IMR-90 (cell line): ENCODE data around the gene MUC7. TPM values are rescaled to one million over a fixed set of nuclear protein-coding genes. Genes with fewer than 3 reads are reported as not detected.

Experiments used
- ATAC-seq: fragments of 200-7000 bp; cut with Tn5 transposase; 2 replicates; pipeline ENCODE4 v1.9.1; 2020; ENCODE audit warnings: low read depth, mild to moderate bottlenecking, moderate library complexity
- BruUV-seq: library from RNA; stranded (reverse); fragments of 400-500 nt; replicated peaks from 2 replicates; lab custom pipeline; 2021; lab: Mats Ljungman, UMichigan
- CTCF ChIA-PET: fragments of 300-600 bp; formaldehyde crosslinking; extraction: SDS; loops from one replicate; lab custom pipeline; 2021; ENCODE audit warnings: antibody characterized with exemption; lab: Yijun Ruan, JAX
- POLR2A ChIA-PET: fragments of 300-600 bp; sonication (Branson Sonifier 250); formaldehyde crosslinking; loops from one replicate; lab custom pipeline; 2022; ENCODE audit warnings: antibody characterized with exemption; ENCODE audit not compliant: unreplicated experiment; lab: Charles Lee
- DNase-seq: peaks from one replicate; pipeline ENCODE4 v3.0.0; 2013
- H2AFZ ChIP-seq: replicated peaks from 2 replicates; pipeline ENCODE3; 2013; ENCODE audit warnings: low read length, mild to moderate bottlenecking; ENCODE audit not compliant: poor library complexity
- H2AK5ac ChIP-seq: 2 replicates; pipeline ENCODE4 v1.6.1; 2013; ENCODE audit warnings: low read depth, low read length, inconsistent platforms
- H2AK9ac ChIP-seq: replicated peaks from 2 replicates; pipeline ENCODE3; 2013; ENCODE audit warnings: mild to moderate bottlenecking, low read depth, low read length, moderate library complexity; ENCODE audit not compliant: poor library complexity
- H2BK120ac ChIP-seq: 2 replicates; pipeline ENCODE4 v1.6.1; 2013; ENCODE audit warnings: low read depth, low read length, inconsistent platforms
- H2BK15ac ChIP-seq: 3 replicates; pipeline ENCODE4 v1.6.1; 2013; ENCODE audit warnings: low read depth, low read length, inconsistent platforms
- H2BK20ac ChIP-seq: 2 replicates; pipeline ENCODE4 v1.6.1; 2013; ENCODE audit warnings: low read depth, mild to moderate bottlenecking, inconsistent platforms, low read length, moderate library complexity
- H2BK5ac ChIP-seq: 2 replicates; pipeline ENCODE4 v1.6.1; 2013; ENCODE audit warnings: mild to moderate bottlenecking, low read depth, low read length, inconsistent platforms; ENCODE audit not compliant: poor library complexity, severe bottlenecking
- H3K14ac ChIP-seq: replicated peaks from 2 replicates; pipeline ENCODE4 v1.6.1; 2013; ENCODE audit warnings: low read depth, low read length, inconsistent platforms
- H3K18ac ChIP-seq: 2 replicates; pipeline ENCODE4 v1.6.1; 2013; ENCODE audit warnings: low read depth, low read length, control low read depth
- H3K23ac ChIP-seq: 2 replicates; pipeline ENCODE4 v1.6.1; 2013; ENCODE audit warnings: low read depth, low read length, inconsistent platforms
- H3K27ac ChIP-seq: 2 replicates; pipeline ENCODE4 v1.5.1; 2013; ENCODE audit warnings: mild to moderate bottlenecking, control low read depth, low read length; ENCODE audit not compliant: insufficient read depth
- H3K27me3 ChIP-seq: 2 replicates; pipeline ENCODE4 v1.6.1; 2013; ENCODE audit warnings: low read length; ENCODE audit not compliant: control insufficient read depth, insufficient read depth
- H3K36me3 ChIP-seq: 2 replicates; pipeline ENCODE4 v1.6.1; 2013; ENCODE audit warnings: low read length, mixed read lengths; ENCODE audit not compliant: control insufficient read depth, insufficient read depth
- H3K4ac ChIP-seq: 2 replicates; pipeline ENCODE4 v1.6.1; 2013; ENCODE audit warnings: low read depth, low read length, inconsistent platforms
- H3K4me1 ChIP-seq: 2 replicates; pipeline ENCODE4 v1.6.1; 2013; ENCODE audit warnings: low read length, mixed read lengths; ENCODE audit not compliant: control insufficient read depth, insufficient read depth
- H3K4me2 ChIP-seq: 2 replicates; pipeline ENCODE4 v1.6.1; 2013; ENCODE audit warnings: low read depth, mild to moderate bottlenecking, control low read depth, low read length, moderate library complexity
- H3K4me3 ChIP-seq: 2 replicates; pipeline ENCODE4 v1.5.1; 2013; ENCODE audit warnings: low read depth, mild to moderate bottlenecking, control low read depth, low read length, moderate library complexity; ENCODE audit not compliant: insufficient read depth
- H3K56ac ChIP-seq: 2 replicates; pipeline ENCODE4 v1.6.1; 2013; ENCODE audit warnings: low read length, inconsistent platforms; ENCODE audit not compliant: insufficient read depth; ENCODE audit errors: extremely low read depth
- H3K79me1 ChIP-seq, 2 experiments: 2 replicates each; pipeline ENCODE4 v1.6.1; 2013; ENCODE audit warnings: low read length in 2 of 2, inconsistent platforms in 1 of 2, low read depth in 1 of 2
- H3K9ac ChIP-seq: 2 replicates; pipeline ENCODE4 v1.6.1; 2013; ENCODE audit warnings: low read depth, low read length, control low read depth
- H3K9me1 ChIP-seq: 2 replicates; pipeline ENCODE4 v1.6.1; 2013; ENCODE audit warnings: low read length, inconsistent platforms; ENCODE audit not compliant: insufficient read depth
- H3K9me3 ChIP-seq: 2 replicates; pipeline ENCODE4 v1.6.1; 2013; ENCODE audit warnings: low read length; ENCODE audit not compliant: control insufficient read depth, insufficient read depth
- H4K20me1 ChIP-seq: 2 replicates; pipeline ENCODE4 v1.6.1; 2013; ENCODE audit warnings: low read length, inconsistent platforms; ENCODE audit not compliant: insufficient read depth
- H4K5ac ChIP-seq: 2 replicates; pipeline ENCODE4 v1.6.1; 2013; ENCODE audit warnings: mild to moderate bottlenecking, low read depth, low read length, control low read depth
- H4K8ac ChIP-seq, 2 experiments: 2 replicates each; pipeline ENCODE4 v1.6.1; 2013; ENCODE audit warnings: low read depth in 2 of 2, low read length in 2 of 2, control low read depth in 1 of 2, inconsistent platforms in 1 of 2
- H4K91ac ChIP-seq: 2 replicates; pipeline ENCODE4 v1.6.1; 2013; ENCODE audit warnings: low read depth, low read length, inconsistent platforms; ENCODE audit not compliant: insufficient read depth
- BHLHE40 ChIP-seq: fragments of 150-350 bp; IDR thresholded peaks from 2 replicates; pipeline ENCODE4 v1.6.1; 2016; ENCODE audit warnings: mild to moderate bottlenecking, low read depth, low read length
- CEBPB ChIP-seq: IDR thresholded peaks from 2 replicates; pipeline ENCODE4 v1.6.1; 2012; ENCODE audit warnings: low read depth, low read length, improper control_type of control experiment
- CHD1 ChIP-seq: IDR thresholded peaks from 2 replicates; pipeline ENCODE4 v1.6.1; 2012; ENCODE audit warnings: low read depth, low read length, improper control_type of control experiment
- CTCF ChIP-seq: conservative IDR thresholded peaks from 2 replicates; pipeline ENCODE4 v1.5.1; 2012; ENCODE audit warnings: mild to moderate bottlenecking, low read depth, low read length, improper control_type of control experiment
- ELK1 ChIP-seq: fragments of 150-350 bp; IDR thresholded peaks from 2 replicates; pipeline ENCODE4 v1.6.1; 2016; ENCODE audit warnings: low read depth, mild to moderate bottlenecking, low read length, moderate library complexity, borderline replicate concordance
- FOS ChIP-seq: fragments of 150-350 bp; IDR thresholded peaks from 2 replicates; pipeline ENCODE4 v1.6.1; 2016; ENCODE audit warnings: low read depth, low read length
- MAFK ChIP-seq: IDR thresholded peaks from 2 replicates; pipeline ENCODE4 v1.6.1; 2012; ENCODE audit warnings: low read depth, low read length, improper control_type of control experiment
- MAZ ChIP-seq: IDR thresholded peaks from 2 replicates; pipeline ENCODE4 v1.6.1; 2012; ENCODE audit warnings: low read depth, mild to moderate bottlenecking, low read length, improper control_type of control experiment, moderate library complexity, borderline replicate concordance
- MXI1 ChIP-seq: IDR thresholded peaks from 2 replicates; pipeline ENCODE4 v1.6.1; 2012; ENCODE audit warnings: low read depth, mild to moderate bottlenecking, low read length, moderate library complexity, borderline replicate concordance
- NFE2L2 ChIP-seq: fragments of 150-350 bp; IDR thresholded peaks from 2 replicates; pipeline ENCODE4 v1.6.1; 2016; ENCODE audit warnings: low read depth, mild to moderate bottlenecking, low read length
- POLR2A ChIP-seq: IDR thresholded peaks from 2 replicates; pipeline ENCODE4 v1.6.1; 2012; ENCODE audit warnings: mild to moderate bottlenecking, low read depth, low read length
- RAD21 ChIP-seq: IDR thresholded peaks from 2 replicates; pipeline ENCODE4 v1.6.1; 2012; ENCODE audit warnings: low read length, improper control_type of control experiment
- RCOR1 ChIP-seq: IDR thresholded peaks from 2 replicates; pipeline ENCODE4 v1.6.1; 2012; ENCODE audit warnings: mild to moderate bottlenecking, low read length, improper control_type of control experiment; ENCODE audit not compliant: insufficient replicate concordance
- RFX5 ChIP-seq: IDR thresholded peaks from 2 replicates; pipeline ENCODE4 v1.8.0; 2012; ENCODE audit warnings: low read depth, mild to moderate bottlenecking, low read length, moderate library complexity
- SMC3 ChIP-seq: fragments of 150-350 bp; IDR thresholded peaks from 2 replicates; pipeline ENCODE4 v1.6.1; 2016; ENCODE audit warnings: low read depth, mild to moderate bottlenecking, antibody characterized with exemption, low read length, moderate library complexity
- USF2 ChIP-seq: fragments of 150-350 bp; IDR thresholded peaks from 2 replicates; pipeline ENCODE4 v1.6.1; 2017; ENCODE audit warnings: mild to moderate bottlenecking, antibody characterized with exemption, low read length, low read depth
- WGBS, 2 experiments: methylation state at CpG; one replicate each; pipeline versions ENCODE4 v1.1.5 to v1.1.7; 2013; ENCODE audit warnings: missing lambda C conversion rate in 2 of 2; ENCODE audit not compliant: insufficient read length in 1 of 2; ENCODE audit errors: extremely low coverage in 2 of 2; 5-methylcytosine and 5-hydroxymethylcytosine counted together
- dilution Hi-C: fragments of 300-500 bp; cut with HindIII; formaldehyde crosslinking; loops from one replicate; pipeline ENCODE4 v1.14.3; 2018; ENCODE audit warnings: low sequenced_read_pairs; ENCODE audit not compliant: unreplicated experiment
- in situ Hi-C: fragments of 300-500 bp; cut with MboI; formaldehyde crosslinking; loops from 3 replicates; pipeline ENCODE4 v1.14.3; 2019; ENCODE audit warnings: low sequenced_read_pairs, inconsistent platforms, mixed read lengths
- intact Hi-C: fragments of 100-400 bp; cut with micrococcal nuclease; formaldehyde crosslinking; loops from 2 replicates; pipeline ENCODE4 v1.10.0; 2022
- polyA plus RNA-seq, 3 experiments: library from polyadenylated mRNA; depleted of rRNA; stranded (reverse); fragments of >200 nt; gene quantifications; 2 replicates each; pipeline ENCODE4 v1.2.3, GENCODE V29; 2012; ENCODE audit warnings: low replicate concordance in 1 of 3
- total RNA-seq: library from RNA; depleted of rRNA; stranded (reverse); fragments of >200 nt; gene quantifications from 2 replicates; pipeline ENCODE4 v1.2.3, GENCODE V29; 2012

Gene MUC7
- total and polyA plus RNA-seq, 2 of the 4 experiments (the other 2 are of a cell fraction): not detected

DNA sequence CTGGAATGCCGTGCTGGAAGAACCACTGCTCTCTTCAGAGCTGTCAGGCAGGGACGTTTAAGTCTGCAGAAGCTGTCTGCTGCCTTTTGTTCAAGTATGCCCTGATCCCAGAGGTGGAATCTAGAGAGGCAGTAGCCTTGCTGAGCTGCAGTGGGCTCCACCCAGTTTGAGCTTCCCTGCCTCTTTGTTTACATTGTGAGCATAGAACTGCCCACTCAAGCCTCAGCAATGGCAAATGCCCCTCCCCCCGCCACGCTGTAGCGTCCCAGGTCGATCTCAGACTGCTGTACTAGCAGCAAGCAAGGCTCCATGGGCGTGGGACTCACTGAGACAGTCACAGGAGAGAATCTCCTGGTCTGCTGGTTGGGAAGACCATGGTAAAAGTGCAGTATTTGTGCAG lies 34.8 kb upstream of the MUC7 start:
- 18% methylated on average over 2 of the region's 7 CpGs; no CpG with 5 or more reads in 1 of the 2 experiments for WGBS, 2 experiments
- no peak for ATAC-seq
- no peaks in the 10 kb centered on the region for H3K9me3 ChIP-seq
- no peak overlapping the region for H2BK120ac ChIP-seq
- no TSS peak for BruUV-seq
- H3K4me3 ChIP-seq: no peak overlapping the region
- no peak overlapping the region for H2AFZ ChIP-seq
- dilution Hi-C loops (no loop called here), intact Hi-C loops (no loop called here), in situ Hi-C loops (no loop called here)
- no peak overlapping the region for H2BK15ac ChIP-seq
- H2BK20ac ChIP-seq: no peak overlapping the region
- no peaks in the 10 kb centered on the region for H3K9me1 ChIP-seq
- H3K4me1 ChIP-seq: no peaks in the 10 kb centered on the region
- no peaks in the 10 kb centered on the region for H3K27me3 ChIP-seq
- H3K14ac ChIP-seq: no peak overlapping the region
- H2BK5ac ChIP-seq: no peak overlapping the region
- H4K8ac ChIP-seq: no peak overlapping the region
- ChIA-PET POLR2A (no interaction called here), CTCF (no interaction called here)
- H4K91ac ChIP-seq: no peak overlapping the region
- TF ChIP-seq MAZ (no peak), RCOR1 (no peak), MAFK (no peak), MXI1 (no peak), POLR2A (no peak), ELK1 (no peak), RAD21 (no peak), FOS (no peak), RFX5 (no peak), BHLHE40 (no peak), CHD1 (no peak), CEBPB (no peak), SMC3 (no peak), USF2 (no peak), NFE2L2 (no peak), CTCF (no peak)
- no peak overlapping the region for H4K5ac ChIP-seq
- no peaks in the 10 kb centered on the region for H4K20me1 ChIP-seq
- H3K4ac ChIP-seq: no peak overlapping the region
- H3K56ac ChIP-seq: no peak overlapping the region
- no peak overlapping the region for H2AK5ac ChIP-seq
- no peak overlapping the region for H3K23ac ChIP-seq
- no peak for DNase-seq
- no peak overlapping the region for H3K4me2 ChIP-seq
- H3K79me1 ChIP-seq: no peaks in the 10 kb centered on the region
- no peak overlapping the region for H3K18ac ChIP-seq
- no peak overlapping the region for H2AK9ac ChIP-seq
- H3K27ac ChIP-seq: no peak overlapping the region
- no peaks in the 10 kb centered on the region for H3K36me3 ChIP-seq
- H3K9ac ChIP-seq: no peak overlapping the region
